ENCODE data around the gene SOX11.
"Not testable (repeated sequence)": the region's sequence is repeated elsewhere in the genome, so short reads cannot be mapped to it uniquely, and the experiment has no call there.

SOX11 gene

DNA sequence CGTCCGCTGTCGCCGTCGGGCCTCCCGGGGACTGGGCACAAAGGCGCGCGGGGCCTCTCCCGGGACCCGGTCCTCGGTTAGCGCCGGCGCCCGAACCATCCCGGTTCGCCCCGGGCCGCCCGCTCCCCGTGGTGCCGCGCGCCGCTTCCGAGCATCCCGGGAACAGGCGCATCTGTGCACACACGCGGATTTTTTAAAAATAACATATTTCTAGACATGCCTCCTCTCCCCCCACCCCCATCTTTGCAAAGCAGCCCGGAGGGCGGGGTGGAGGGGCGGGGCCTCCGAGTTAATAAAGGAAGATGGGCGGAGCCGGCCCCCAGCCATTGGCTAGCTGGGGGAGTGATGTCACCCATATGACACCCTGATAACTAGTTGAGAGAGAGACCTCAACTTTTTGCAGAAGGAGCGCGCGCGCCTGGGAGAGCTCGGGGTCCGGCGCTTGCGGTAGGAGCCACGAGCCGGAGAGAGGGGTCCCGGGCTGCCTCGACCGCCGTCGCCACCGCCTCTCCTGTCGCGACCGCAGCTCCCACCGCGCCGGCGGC, at the start of gene SOX11:
TSS of gene SOX11 (plus strand) at position 400 of the 545 bp plus-strand sequence. CDS start 338 bp downstream, outside the sequence.
- no peak for DNase-seq (ENCODE audit: extremely low read depth in 1 of 2, low read depth in 1 of 2)

DNA sequence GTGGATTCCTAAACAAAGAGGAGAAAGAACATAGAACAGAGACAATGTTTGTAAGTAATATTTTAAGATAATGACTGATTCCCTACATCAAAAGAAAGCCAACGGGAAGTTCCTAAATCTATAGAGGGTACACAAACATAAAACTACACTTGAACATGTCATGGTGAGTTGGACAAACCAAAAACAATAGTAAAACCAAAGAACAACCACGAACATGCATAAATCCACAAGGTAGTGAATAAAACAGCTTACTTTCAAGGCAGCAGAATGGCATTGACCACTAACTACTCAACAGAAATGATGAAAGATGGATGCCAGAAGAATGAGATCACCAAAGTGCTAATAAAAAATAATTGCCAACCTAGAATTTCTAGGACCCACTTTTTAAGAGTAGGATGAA, 39.5 kb upstream of the SOX11 start:
- not testable (repeated sequence) for DNase-seq (ENCODE audit: extremely low read depth in 1 of 2, low read depth in 1 of 2)

DNA sequence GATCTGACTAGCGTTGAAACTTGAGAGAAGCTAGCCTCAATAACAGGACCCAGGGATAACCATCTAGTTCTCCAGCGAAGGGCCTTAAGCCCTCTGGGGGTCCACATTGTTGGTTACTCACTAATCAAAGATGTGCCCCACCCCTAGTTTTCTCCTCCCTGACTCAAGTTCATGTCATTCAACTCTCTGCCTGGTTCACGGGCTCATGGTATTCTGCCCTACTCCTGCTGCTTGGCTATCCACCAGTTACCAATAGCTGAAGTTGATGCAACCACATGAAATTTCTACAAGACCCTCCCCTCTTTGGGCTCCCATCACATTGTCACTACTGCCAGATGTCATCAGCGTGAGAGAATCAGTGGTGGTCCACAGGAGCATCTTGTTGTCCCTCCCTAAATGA, 38.4 kb upstream of the SOX11 start:
- DNase-seq (ENCODE audit: extremely low read depth in 1 of 2, low read depth in 1 of 2): not testable (repeated sequence)

DNA sequence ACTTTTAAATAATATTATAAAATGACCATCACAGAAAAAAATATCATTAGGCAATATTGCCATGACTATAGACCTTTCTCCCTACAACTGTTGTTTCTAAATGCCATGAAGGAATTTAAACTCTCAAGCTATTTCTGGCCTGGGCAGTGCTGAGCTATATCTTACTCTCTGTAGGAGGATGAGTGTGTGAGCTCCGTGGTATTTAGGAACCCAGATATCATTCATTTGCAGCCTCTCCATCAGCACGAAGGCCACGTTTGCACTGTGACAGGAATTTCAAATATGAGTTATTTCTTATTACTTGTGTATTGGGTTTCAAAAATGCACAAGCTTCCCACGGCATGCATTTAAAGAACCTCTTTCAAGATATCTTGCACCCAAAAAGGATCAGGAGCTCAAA, 35.0 kb upstream of the SOX11 start:
- no peak for DNase-seq (ENCODE audit: extremely low read depth in 1 of 2, low read depth in 1 of 2)

DNA sequence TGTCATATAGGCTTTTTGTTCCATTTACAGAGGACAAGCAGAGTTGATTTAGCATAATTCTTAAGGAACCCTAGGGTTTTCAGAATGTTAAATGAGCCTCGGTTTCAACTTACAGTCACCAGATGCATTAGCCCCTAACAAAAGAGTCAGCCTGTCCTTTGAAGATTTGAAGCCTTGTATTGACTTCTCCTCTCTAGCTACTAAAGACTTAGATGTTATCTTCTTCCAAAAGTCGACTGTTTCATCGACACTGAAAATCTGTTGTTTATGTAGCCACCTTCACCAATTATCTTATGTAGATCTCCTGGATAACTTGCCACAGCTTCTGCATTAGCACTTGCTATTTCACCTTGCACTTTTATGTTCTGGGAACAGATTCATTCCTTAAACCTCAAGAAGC, 31.6 kb upstream of the SOX11 start:
- DNase-seq (ENCODE audit: extremely low read depth in 1 of 2, low read depth in 1 of 2): no peak

DNA sequence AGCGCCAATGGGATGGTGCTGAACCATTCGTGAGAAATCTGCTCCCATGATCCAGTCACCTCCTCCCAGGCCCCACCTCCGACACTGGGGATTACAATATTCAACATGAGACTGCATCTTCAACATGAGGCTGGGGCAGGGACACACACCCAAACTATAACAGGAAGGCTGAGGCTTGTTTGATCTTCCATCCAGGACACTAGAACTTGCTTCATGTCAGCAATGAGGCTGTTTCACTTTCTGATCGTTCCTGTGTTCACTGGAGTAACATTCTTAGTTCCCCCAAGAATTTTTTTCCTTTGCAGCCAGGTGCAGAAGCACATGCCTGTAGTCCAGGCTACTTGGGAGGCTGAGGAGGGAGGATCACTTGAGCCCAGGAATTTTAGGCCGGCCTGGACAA, 30.8 kb upstream of the SOX11 start:
- no peak for DNase-seq (ENCODE audit: extremely low read depth in 1 of 2, low read depth in 1 of 2)

DNA sequence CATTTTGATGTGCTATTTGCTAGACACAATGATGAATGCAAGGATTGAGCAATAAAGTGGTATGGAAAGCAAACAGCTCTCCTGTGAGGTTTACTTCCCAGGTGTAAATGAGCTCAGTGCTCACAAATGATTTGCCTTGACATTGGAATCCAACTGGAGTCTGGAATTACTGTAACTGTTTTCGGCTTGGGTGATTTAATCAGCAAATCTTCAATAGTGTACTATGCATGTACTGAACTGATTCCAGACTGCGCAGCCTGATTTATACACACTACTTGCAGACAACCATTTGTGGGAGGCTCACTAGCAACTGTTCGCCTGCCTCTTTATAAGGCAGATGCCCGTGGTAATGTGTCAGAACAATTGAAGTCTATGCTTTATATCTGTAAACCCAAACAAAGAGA, 27.9 kb upstream of the SOX11 start:
- no peak for DNase-seq (ENCODE audit: extremely low read depth in 1 of 2, low read depth in 1 of 2)

DNA sequence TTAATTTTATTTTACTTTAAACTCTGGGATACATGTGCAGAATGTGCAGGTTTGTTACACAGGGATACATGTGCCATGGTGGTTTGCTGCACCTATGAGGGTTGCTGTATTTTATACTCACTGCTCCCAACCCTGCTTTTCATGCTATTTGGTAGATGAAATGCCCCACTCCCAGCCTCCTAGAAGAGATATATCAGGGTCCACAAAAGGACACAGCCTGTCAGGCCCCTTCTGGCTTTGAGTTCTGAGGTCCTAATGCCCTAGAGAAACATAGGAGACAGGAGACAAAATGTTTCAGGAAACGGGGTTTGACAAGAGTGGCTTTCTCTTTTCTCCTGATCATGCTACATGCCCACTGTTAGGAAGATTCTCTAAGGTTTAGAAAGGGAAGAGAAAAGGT, 27.1 kb upstream of the SOX11 start:
- DNase-seq (ENCODE audit: extremely low read depth in 1 of 2, low read depth in 1 of 2): no peak

DNA sequence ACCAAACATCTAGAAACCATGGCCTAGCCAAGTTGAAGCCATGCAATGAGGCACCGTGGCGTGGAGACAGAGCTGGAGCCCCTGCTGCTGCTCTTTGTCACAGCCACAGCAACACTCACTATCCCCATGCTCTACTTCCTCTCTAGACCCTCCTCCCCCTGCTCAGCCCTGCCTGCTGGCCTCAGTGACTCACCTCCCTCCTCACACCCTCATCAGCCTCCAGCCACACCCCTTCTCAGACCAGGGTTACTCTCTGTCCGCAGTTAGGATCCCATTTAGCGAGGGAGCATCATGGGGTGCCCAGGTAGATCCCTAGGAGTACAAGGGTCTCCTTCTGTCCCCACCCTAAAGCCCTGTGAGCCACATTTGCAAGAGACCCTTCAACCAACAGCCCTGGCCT, 25.4 kb upstream of the SOX11 start:
- no peak for DNase-seq (ENCODE audit: extremely low read depth in 1 of 2, low read depth in 1 of 2)

DNA sequence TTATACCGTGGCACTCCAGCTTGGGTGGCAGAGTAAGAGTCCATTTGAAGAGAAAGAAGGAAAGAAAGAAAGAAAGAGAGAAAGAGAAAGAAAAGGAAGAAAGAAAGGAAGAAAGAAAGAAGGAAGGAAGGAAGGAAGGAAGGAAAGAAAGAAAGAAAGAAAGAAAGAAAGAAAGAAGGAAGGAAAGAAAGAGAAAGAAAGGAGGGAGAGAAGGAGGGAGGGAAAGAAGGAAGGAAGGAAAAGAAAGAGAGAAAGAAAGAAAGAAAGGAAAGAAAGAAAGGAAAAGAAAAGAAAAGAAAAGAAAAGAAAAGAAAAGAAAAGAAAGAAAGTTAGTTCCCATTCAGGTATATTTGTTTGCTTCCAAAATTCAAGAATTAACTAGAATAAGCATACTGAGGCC, 24.5 kb upstream of the SOX11 start:
- not testable (repeated sequence) for DNase-seq (ENCODE audit: extremely low read depth in 1 of 2, low read depth in 1 of 2)

DNA sequence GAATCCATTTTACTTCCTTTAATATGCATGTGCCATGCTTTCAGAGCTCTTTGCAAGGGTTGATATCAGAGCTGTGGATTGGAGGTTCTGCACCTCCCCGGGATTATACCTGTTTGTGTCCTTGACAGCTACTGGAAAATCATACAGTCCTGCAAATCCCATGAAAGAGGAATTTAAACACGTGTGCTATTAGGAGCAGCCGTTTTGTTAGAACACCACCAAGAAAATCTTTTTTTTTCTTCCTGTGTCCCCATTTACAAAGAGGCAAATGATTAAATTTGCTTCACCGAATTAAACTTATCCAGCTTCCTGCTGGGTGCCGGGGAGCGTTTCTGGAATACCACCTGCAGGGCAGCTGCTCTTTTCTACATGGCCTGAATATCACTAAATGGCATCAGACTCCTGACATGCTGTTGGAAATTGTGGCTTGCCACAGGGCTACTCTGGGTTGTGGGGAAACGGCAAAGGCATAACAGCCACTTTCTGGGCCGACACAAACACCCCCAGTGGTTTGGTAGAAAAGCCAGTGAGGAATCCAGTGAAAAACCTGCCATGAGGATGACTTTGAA, 23.4 kb upstream of the SOX11 start:
- no peak for DNase-seq (ENCODE audit: extremely low read depth in 1 of 2, low read depth in 1 of 2)

DNA sequence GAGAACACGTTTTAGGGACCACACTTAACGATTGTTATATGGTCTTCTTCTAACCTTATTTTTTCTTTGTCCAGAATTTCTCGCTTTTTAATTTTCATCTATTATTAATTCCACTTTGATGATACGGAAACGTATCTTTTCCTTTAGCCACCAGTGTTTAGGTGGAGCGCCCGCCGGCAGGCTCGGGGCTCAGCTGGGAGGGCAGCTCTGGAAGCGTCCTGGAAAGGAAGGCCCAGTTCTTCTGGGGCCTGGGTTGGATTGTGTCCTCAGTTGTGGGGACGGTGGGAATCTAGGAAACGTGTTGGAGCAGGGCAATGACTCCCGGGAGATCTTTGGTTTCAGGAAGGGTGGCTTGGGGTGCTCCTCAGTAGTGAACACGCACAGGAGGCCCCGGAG, 19.4 kb upstream of the SOX11 start:
- no peak for DNase-seq (ENCODE audit: extremely low read depth in 1 of 2, low read depth in 1 of 2)

DNA sequence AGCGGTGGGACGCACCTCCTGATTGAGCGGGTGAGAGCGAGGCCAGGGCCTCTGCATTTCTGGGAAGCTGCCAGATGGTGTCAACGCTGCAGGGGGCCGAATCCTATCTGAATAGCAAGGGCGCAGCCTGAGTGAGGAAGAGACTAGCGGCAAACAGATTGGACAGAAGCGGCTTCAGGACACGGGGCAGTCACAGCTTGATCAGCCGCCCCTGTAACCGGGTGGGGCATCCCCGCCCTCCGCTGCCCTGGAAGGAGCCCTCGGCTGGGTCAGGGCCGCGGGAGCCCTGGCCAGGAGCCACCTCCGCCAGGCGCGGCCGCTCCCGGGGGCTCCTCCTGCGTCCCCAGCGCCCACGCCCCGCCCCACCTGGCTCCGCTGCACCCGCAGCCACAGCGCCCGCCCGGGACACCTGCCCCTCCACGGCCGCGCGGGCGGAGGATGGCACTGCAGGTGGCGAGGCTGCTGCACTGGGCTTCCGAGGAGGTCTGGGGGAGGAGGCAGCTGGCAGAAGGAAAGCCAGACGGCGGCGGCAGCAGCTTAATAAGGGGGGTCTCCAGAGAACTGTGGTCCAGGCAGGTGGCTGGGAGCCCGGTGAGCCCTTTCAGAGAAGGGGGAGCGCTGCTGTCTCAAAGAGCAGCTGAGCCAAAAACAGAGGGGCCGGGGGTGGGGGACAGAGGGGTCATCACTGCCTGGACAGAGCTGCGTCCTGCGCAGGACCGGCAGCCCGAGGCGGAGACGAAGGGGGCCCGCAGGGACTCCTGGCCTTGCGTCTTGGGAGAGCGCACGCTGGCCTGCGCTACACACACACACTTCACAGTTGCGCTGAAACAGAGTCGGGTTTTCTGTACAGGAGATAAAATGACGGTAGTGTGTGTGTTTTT, 18.8 kb upstream of the SOX11 start:
- DNase-seq (ENCODE audit: extremely low read depth in 1 of 2, low read depth in 1 of 2): no peak

DNA sequence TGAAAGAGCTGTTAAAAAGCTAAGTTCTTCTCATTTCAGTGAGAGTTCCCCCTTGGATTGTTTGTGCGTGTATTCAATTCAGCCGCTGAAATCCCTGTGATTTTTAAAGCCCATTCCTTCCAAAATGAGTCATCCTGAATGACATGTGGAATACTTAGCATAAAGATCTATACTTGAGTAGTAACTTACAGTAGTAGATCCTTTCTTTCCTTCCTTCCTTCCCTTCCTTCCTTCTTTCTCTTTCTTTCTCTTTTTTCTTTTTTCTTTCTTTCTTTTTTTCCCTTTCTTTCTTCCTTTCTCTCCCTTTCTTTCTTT, 18.2 kb upstream of the SOX11 start:
- no peak for DNase-seq (ENCODE audit: extremely low read depth in 1 of 2, low read depth in 1 of 2)

DNA sequence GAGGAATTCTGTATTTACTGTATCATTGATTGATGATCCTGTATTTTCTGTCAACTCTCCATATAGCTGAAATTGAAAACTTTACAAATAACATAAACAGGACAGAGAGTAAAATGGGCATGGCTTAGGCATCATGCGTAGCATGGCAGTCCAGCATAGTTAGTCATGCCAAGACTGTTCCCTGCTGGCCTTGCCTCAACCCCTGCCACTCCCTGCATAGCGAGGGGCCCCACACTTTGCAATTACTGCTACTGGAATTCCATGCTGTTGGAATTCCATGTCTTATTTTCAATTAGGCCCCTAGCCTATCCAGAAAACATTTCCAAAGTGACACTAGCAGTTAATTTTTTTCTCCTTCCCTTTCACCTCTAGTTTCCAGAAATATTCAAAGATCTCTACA, 15.1 kb upstream of the SOX11 start:
- no peak for DNase-seq (ENCODE audit: extremely low read depth in 1 of 2, low read depth in 1 of 2)

DNA sequence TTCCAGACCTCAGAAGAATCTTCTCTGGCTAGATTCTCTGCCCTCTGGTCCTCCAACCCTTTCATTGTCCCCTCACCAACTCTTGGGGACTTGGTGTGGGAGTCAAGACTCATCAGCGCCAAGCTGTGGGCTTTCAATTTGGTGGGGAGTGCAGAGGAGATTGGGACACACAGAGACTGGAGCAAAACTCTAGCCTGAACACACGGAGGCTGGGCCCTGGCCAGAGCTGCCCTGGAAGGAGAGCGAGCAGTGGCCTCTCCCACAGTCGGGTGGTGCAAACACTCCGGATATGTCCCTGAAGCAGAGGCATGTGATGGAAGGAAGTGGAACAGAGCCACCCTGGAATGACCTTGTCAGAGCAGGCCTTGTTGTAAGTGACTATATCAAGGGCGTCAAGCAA, 8.7 kb upstream of the SOX11 start:
- DNase-seq (ENCODE audit: extremely low read depth in 1 of 2, low read depth in 1 of 2): no peak

DNA sequence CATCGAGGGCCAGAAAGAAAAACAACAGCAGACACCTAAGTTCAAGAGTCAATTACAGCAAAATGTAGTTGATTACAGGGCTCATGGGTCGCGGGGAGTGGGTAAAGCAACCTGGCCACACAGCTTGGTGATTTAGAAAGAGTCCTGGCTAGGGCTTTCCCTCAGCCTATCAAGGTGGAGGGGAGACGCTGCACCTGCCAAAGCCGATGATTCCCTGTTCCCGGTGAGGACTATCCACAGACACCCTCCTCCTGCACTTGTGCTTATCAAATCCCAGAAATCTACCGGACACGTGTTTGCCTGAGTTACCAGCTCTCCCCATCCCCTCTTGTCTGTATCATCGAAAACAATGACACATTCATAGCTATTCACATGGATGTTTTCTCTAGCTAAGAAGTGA, 7.0 kb upstream of the SOX11 start:
- DNase-seq (ENCODE audit: extremely low read depth in 1 of 2, low read depth in 1 of 2): no peak

DNA sequence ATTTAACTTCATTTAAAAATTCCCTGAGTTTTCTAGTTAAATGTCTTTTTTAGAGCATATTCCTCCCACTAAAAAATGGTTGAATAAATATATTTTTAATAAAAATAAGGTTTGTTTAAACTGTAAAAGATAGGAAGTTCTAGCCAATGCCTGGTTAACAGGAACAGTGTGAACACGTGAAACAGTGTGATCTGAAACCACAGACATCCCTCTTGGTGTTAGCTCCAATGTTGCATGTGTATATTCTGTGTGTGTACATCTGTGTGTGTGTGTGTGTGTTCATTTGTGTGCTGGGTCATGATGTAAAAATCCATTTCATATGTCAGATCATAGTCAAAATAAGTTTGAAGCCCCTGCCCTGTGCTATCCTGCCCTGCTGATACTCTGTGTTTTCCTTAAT, 6.1 kb upstream of the SOX11 start:
- DNase-seq (ENCODE audit: extremely low read depth in 1 of 2, low read depth in 1 of 2): no peak

DNA sequence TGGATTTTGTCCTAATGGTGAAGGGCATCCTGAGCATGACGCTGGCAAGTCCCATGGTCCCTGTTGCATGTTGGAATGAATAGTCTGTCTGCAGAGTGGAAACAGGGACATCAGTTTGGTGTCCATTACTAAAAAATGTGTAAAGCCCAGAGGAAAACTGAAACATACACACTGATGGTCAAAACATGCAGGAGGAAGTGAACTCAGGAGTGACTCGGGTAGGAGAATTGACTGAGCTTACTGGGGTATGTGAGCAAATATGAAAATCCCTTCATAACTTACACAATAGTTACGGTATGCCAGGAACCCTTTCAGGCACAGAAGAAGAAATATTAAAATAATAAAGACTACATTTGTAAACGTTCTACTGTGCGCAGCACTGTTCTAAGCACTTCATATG, 5.6 kb upstream of the SOX11 start:
- DNase-seq (ENCODE audit: extremely low read depth in 1 of 2, low read depth in 1 of 2): no peak

DNA sequence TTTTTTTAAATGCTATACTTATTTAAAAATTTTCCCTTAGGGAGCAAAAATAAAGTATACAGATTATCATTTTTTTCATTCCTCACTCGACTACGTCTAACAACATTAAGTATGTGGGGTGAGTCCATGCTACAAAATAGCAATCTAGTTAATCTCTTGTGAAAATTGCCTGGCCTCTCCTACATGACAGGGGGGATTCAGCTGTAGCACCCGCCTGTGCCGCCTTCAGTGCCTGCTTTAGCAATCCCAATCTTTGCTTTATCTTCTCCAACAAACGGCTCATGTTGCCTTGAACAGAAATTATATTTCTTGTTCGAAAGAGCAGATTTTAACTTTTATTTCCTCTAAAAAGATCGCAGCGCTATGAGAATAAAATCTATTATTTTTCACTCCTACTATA, 2.4 kb upstream of the SOX11 start:
- DNase-seq (ENCODE audit: extremely low read depth in 1 of 2, low read depth in 1 of 2): no peak

DNA sequence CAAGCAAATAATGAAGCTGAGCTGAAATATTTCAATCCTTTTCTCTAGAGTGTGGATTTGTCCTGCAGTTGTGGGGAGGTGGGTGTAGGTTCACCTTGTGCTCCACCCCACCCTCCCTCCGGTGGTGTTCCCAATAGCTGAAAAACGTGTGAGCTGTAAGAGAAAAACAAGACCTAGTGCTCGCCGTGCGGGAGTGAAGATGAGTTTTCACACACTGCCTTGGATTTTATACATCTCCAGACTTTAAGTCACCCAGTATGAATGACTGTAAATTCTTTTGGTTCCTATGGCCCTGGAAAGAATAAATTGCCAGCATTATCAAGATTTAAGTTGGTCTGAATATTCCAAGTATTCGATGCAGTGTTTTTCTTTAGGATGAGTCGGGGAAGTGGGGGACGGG, 1.9 kb upstream of the SOX11 start:
- no peak for DNase-seq (ENCODE audit: extremely low read depth in 1 of 2, low read depth in 1 of 2)

DNA sequence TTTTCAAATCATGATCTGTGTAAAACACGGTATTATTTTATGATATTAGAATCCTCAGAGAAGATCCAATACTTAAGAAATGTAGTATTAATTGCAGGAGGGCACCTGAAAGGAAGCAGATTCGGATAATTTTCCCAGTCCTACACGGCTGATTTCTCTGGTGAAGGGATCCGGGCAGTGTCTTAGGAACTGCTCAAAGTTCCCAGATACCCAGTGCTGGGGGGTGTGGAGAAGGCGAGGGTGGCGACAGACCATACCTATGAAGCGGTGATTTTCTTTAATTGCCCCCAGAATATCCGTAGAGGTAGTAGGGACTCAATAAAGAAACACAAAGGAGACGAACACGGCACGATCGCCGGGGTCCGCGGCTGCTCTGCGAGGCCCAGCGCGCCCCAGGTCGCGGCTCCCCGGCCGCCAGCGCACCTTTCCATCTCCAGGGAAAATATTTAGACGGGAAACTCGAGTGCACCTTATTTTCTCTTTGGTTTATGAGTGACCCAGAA, 1.4 kb upstream of the SOX11 start:
- no peak for DNase-seq (ENCODE audit: extremely low read depth in 1 of 2, low read depth in 1 of 2)

All from activated CD8-positive, alpha-beta memory T cell treated with anti-CD3 and anti-CD28 coated beads for 1 hour (primary cell).